ENCODE results near the gene NTHL1.

Gene NTHL1

DNA sequence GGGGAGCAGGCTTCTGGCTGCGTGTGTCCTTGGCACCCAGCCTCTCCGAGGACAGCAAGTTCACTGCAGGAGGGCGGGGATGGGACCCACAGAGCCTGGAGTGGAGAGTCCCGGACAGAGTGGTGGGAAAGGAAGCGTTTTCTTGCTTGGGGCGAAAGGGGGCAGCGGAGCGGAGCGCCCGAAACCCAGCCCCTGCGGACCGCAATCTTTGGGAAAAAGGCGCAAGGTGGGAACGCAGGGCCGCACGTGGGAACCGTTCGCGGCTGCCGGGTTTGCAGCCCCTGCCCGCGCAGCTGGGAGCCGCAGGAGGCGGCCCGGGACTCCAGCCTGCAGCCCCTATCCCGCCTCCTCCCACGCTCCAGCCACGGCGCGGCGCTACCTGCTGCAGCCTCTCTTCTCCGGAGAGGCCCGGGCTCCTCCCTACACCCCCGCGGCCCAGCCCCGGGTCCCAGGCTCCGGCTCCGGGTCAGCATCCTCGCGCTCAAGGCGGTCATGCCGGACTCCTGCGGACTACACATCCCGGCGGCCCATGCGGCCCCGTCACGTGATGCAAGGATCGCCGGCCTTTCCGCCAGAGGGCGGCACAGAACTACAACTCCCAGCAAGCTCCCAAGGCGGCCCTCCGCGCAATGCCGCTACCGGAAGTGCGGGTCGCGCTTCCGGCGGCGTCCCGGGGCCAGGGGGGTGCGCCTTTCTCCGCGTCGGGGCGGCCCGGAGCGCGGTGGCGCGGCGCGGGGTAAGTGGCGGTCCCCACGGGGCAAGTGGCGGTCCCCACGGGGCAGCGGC lies at the start of gene NTHL1, which contains the start of gene TSC2:
NTHL1 (minus strand) TSS at position 505 of the 786 bp plus-strand sequence; CDS start at position 494, 11 bp downstream.
TSC2 (plus strand) TSS at position 656 of the 786 bp plus-strand sequence. CDS start 631 bp downstream, outside the sequence.
- peak; percentile 94 to 97 for DNase-seq (ENCODE audit: low spot score in 2 of 2)
- Histone ChIP-seq H3K4me3 (peak within 1 kb of the TSS; percentile 70), H3K4me1 (peaks cover 10% of the 10 kb centered on the region), H3K9me3 (no peaks in the 10 kb centered on the region), H3K27me3 (ENCODE audit: low read depth) (no peaks in the 10 kb centered on the region), H3K36me3 (replicated peaks) (peaks cover 4% of the 10 kb centered on the region)
- in situ Hi-C loops (cut with MboI; ENCODE audit: low sequenced_read_pairs), result no loop called here

DNA sequence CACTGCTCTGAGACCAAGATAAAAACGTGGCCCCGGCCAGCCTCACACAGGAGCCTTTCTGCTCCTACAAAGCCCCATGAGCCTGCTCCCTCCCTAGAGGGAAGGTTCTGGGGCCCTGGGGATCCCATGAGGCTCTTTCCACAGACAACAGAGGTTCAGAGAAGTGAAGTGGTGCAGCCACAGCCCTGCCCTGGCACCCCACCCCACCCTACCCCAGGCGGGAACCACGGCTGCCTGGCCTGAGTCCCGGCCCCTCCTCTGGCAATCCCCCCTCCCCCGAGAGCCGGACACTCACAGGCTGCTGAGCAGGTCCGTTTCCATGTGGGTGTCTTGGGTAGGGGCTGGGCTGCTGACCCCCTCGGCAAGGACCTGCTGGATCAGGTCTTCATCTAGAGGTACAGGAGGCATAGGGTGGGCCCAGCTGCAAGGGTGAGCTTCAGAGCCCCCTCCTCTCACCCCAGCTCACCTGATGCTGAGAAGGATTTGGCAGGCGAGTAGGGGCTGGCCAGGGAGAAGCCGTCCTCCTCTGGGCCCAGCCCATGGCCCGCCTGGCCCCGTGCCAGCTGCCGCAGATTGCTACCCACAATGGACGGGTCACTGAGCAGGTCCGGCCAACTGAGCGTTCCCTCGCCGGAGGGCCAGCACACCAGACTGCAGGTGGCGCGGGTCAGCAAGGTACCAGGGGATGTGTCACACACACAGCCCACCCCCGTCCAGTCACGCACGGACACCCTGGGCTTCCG lies 49.4 kb upstream of the NTHL1 start:
- DNase-seq (ENCODE audit: low spot score in 2 of 2), result no peak
- H3K36me3 ChIP-seq (replicated peaks), result peaks cover 16% of the 10 kb centered on the region
- in situ Hi-C loops (cut with MboI; ENCODE audit: low sequenced_read_pairs), result no loop called here
- no peak overlapping the region for H3K4me3 ChIP-seq
- no peaks in the 10 kb centered on the region for H3K9me3 ChIP-seq
- H3K27me3 ChIP-seq (ENCODE audit: low read depth), result no peaks in the 10 kb centered on the region
- H3K4me1 ChIP-seq, result no peaks in the 10 kb centered on the region

DNA sequence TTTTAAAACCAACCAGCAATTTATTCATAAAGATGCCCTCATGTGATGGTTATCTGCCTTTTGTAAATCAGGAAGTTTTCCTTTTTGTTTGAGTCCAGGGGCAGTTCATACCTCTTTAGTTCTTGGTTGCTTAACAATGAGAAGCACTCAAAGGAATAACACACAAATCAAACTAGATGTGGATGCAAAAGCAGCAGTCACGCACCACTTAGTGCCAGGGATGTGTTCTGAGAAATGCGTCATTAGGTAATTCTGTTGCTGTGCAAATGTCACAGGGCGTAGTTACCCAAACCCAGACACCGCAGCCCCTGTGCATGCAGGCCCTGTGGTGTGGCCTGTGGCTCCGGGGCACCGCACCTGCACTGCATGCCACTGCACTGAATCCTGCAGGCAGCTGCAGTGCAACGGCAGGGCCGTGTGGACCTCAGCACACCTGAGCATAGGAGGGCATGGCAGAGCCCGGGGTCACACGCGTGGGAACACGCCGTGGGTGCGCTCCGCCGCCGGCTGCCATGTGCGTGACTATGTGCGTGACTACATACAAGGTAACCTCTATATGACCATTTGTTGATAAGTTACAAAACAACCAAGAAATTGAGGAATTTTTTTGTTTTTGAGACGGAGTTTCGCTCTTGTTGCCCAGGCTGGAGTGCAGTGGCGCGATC lies 48.4 kb upstream of the NTHL1 start:
- H3K36me3 ChIP-seq (replicated peaks), result peaks cover 16% of the 10 kb centered on the region
- H3K4me3 ChIP-seq, result no peak overlapping the region
- DNase-seq (ENCODE audit: low spot score in 2 of 2), result no peak
- H3K9me3 ChIP-seq, result no peaks in the 10 kb centered on the region
- in situ Hi-C loops (cut with MboI; ENCODE audit: low sequenced_read_pairs), result no loop called here
- no peaks in the 10 kb centered on the region for H3K27me3 ChIP-seq (ENCODE audit: low read depth)
- no peaks in the 10 kb centered on the region for H3K4me1 ChIP-seq

DNA sequence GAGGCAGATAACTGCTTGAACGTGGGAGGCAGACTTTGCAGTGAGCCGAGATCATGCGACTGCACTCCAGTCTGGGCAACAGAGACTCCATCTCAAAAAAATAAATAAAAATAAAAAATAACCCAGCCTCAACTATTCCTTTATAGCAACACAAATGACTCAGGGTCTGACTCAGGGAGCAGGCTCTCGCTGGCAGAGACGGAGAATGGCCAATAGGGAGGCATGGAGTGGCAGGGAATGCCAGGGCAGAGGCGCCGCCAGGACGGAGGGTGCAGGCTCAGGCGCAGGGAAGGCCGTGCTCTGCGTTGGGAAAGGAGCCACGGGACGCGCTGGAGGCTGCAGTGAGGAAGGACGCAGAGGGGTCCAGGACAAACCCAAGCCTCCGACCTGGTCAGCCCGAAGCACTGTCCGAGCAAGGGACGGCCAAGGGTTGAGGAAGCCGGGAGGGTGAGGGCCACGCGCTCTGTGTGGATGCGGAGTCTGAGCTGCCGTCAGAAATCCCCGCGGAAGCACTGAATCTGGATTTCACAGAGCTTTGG lies 47.8 kb upstream of the NTHL1 start:
- Histone ChIP-seq H3K27me3 (ENCODE audit: low read depth) (no peaks in the 10 kb centered on the region), H3K4me3 (no peak overlapping the region), H3K9me3 (no peaks in the 10 kb centered on the region), H3K4me1 (no peaks in the 10 kb centered on the region), H3K36me3 (replicated peaks) (peaks cover 19% of the 10 kb centered on the region)
- no peak for DNase-seq (ENCODE audit: low spot score in 2 of 2)
- in situ Hi-C loops (cut with MboI; ENCODE audit: low sequenced_read_pairs), result no loop called here

- H3K36me3 ChIP-seq (replicated peaks), result peaks cover 32% of the 10 kb centered on the region
Observed at GRCh38 chr16:2093793-2094192, 46.2 kb upstream of the NTHL1 start.

GRCh38 chr16:2092866-2093265 lies 45.2 kb upstream of the NTHL1 start:
- Histone ChIP-seq H3K27me3 (ENCODE audit: low read depth) (no peaks in the 10 kb centered on the region), H3K4me3 (no peak overlapping the region), H3K36me3 (replicated peaks) (peaks cover 40% of the 10 kb centered on the region), H3K4me1 (no peaks in the 10 kb centered on the region), H3K9me3 (no peaks in the 10 kb centered on the region)
- in situ Hi-C loops (cut with MboI; ENCODE audit: low sequenced_read_pairs), result no loop called here
- DNase-seq (ENCODE audit: low spot score in 2 of 2), result no peak

More at GRCh38 chr16:2093793-2094192, 46.2 kb upstream of the NTHL1 start:
- DNase-seq (ENCODE audit: low spot score in 2 of 2), result no peak
- Histone ChIP-seq H3K4me3 (no peak overlapping the region), H3K27me3 (ENCODE audit: low read depth) (no peaks in the 10 kb centered on the region), H3K9me3 (no peaks in the 10 kb centered on the region), H3K4me1 (no peaks in the 10 kb centered on the region)
- in situ Hi-C loops (cut with MboI; ENCODE audit: low sequenced_read_pairs), result no loop called here

GRCh38 chr16:2092256-2092620 lies 44.6 kb upstream of the NTHL1 start:
- no peak for DNase-seq (ENCODE audit: low spot score in 2 of 2)
- in situ Hi-C loops (cut with MboI; ENCODE audit: low sequenced_read_pairs), result no loop called here
- H3K9me3 ChIP-seq, result no peaks in the 10 kb centered on the region
- no peaks in the 10 kb centered on the region for H3K27me3 ChIP-seq (ENCODE audit: low read depth)
- no peaks in the 10 kb centered on the region for H3K4me1 ChIP-seq
- peaks cover 40% of the 10 kb centered on the region for H3K36me3 ChIP-seq (replicated peaks)
- no peak overlapping the region for H3K4me3 ChIP-seq

- Histone ChIP-seq H3K4me3 (no peak overlapping the region), H3K36me3 (replicated peaks) (peaks cover 43% of the 10 kb centered on the region), H3K9me3 (no peaks in the 10 kb centered on the region), H3K4me1 (no peaks in the 10 kb centered on the region), H3K27me3 (ENCODE audit: low read depth) (no peaks in the 10 kb centered on the region)
- in situ Hi-C loops (cut with MboI; ENCODE audit: low sequenced_read_pairs), result no loop called here
- no peak for DNase-seq (ENCODE audit: low spot score in 2 of 2)
Observed at GRCh38 chr16:2091547-2092255, 44.1 kb upstream of the NTHL1 start.

- in situ Hi-C loops (cut with MboI; ENCODE audit: low sequenced_read_pairs), result no loop called here
- peaks cover 44% of the 10 kb centered on the region for H3K36me3 ChIP-seq (replicated peaks)
- no peak for DNase-seq (ENCODE audit: low spot score in 2 of 2)
Observed at GRCh38 chr16:2090777-2091546, 43.3 kb upstream of the NTHL1 start.

DNA sequence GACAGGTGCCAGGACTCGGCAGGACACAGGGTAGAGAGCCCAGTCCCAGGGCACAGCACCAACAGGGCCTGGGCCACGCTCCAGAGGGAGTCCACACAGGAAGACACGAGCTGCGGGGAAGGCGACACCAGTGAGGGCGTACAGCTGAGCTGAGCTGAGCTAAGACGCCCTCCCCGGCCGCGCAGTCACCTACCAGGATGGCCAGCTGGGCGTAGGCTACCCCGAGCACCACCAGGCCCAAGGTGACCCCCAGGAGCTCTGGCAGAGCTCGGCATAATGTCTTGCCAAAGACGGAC lies 42.8 kb upstream of the NTHL1 start:
- DNase-seq (ENCODE audit: low spot score in 2 of 2), result no peak
- H3K27me3 ChIP-seq (ENCODE audit: low read depth), result no peaks in the 10 kb centered on the region
- H3K9me3 ChIP-seq, result no peaks in the 10 kb centered on the region
- H3K4me1 ChIP-seq, result no peaks in the 10 kb centered on the region
- peaks cover 42% of the 10 kb centered on the region for H3K36me3 ChIP-seq (replicated peaks)
- in situ Hi-C loops (cut with MboI; ENCODE audit: low sequenced_read_pairs), result no loop called here
- H3K4me3 ChIP-seq, result no peak overlapping the region

More at GRCh38 chr16:2090777-2091546, 43.3 kb upstream of the NTHL1 start:
- H3K27me3 ChIP-seq (ENCODE audit: low read depth), result no peaks in the 10 kb centered on the region
- no peaks in the 10 kb centered on the region for H3K4me1 ChIP-seq
- H3K9me3 ChIP-seq, result no peaks in the 10 kb centered on the region
- no peak overlapping the region for H3K4me3 ChIP-seq

DNA sequence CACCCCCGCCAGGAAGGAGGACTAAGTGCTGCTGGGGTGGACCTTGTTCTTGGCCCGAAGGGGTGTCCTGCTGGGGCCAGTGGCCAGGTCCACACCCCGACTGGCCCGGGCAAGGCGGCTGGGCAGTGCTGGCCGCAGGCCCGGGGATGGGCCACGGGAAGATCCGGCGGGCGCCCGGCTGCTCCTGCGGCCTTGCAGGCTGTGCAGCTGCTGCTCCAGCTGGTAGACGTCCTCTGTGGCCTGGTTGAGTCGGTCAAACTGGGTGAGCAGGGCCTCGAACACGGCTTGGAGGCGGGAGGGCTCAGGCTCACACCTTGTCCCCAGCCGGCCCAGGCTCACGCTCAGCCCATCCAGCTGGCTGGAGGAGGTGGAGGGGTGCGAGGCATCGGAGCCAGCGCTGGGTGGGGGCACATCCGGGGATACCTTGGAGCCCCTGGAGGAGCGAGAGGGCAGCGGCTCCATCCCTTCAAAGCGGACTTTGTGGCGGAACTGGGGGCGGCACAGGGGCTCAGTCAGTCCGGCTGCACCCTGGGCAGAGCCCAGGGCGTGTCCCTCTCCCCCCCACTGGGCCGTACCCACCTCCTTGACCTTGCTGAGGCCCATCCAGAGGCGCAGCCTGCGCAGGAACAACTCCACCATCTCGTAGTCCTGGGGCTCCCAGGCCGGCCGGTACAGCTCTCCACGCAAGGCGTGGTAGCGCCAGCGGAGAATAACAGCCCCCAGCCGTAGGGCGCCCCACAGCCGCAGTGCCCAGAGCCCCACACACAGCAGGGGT lies 42.3 kb upstream of the NTHL1 start:
- Histone ChIP-seq H3K36me3 (replicated peaks) (peaks cover 46% of the 10 kb centered on the region), H3K27me3 (ENCODE audit: low read depth) (no peaks in the 10 kb centered on the region), H3K4me1 (no peaks in the 10 kb centered on the region), H3K9me3 (no peaks in the 10 kb centered on the region), H3K4me3 (no peak overlapping the region)
- in situ Hi-C loops (cut with MboI; ENCODE audit: low sequenced_read_pairs), result no loop called here
- DNase-seq (ENCODE audit: low spot score in 2 of 2), result no peak

GRCh38 chr16:2088759-2089358 lies 41.2 kb upstream of the NTHL1 start:
- Histone ChIP-seq H3K4me3 (no peak overlapping the region), H3K36me3 (replicated peaks) (peaks cover 48% of the 10 kb centered on the region), H3K27me3 (ENCODE audit: low read depth) (no peaks in the 10 kb centered on the region), H3K4me1 (no peaks in the 10 kb centered on the region), H3K9me3 (no peaks in the 10 kb centered on the region)
- in situ Hi-C loops (cut with MboI; ENCODE audit: low sequenced_read_pairs), result no loop called here
- no peak for DNase-seq (ENCODE audit: low spot score in 2 of 2)

Data from HAP-1 (cell line).